K562 (cell line): ENCODE results near the gene IL4I1. TPM values are rescaled to one million over a fixed set of nuclear protein-coding genes. Genes with fewer than 3 reads are reported as not detected.

Source experiments
- FOSL1 ChIP-seq: fragments of 200-800 bp; sonication (Bioruptor generic); conservative IDR thresholded peaks from 2 replicates; pipeline ENCODE4 v1.6.1; 2016; ENCODE audit warnings: missing genetic modification characterization, missing compliant biosample characterization
- MED1 ChIP-seq: sonication (generic); formaldehyde crosslinking; IDR thresholded peaks from 2 replicates; pipeline ENCODE4 v1.8.1; 2023; ENCODE audit warnings: missing genetic modification reagents, borderline replicate concordance
- NFE2 ChIP-seq: IDR thresholded peaks from 2 replicates; pipeline ENCODE4 v1.6.1; 2014; ENCODE audit warnings: antibody characterized with exemption, low read depth
- NR2C2 ChIP-seq, 2 experiments: fragments of 200-800 bp in 1 of 2; sonication (Bioruptor generic) in 1 of 2; sonication (generic) in 1 of 2; formaldehyde crosslinking in 1 of 2; IDR thresholded peaks; 2 replicates each; pipeline versions ENCODE4 v1.6.1 to v1.8.0; 2016 to 2022; ENCODE audit warnings: mild to moderate bottlenecking in 1 of 2, missing compliant biosample characterization in 1 of 2, missing genetic modification characterization in 1 of 2, missing genetic modification reagents in 1 of 2
- POLR2H ChIP-seq: IDR thresholded peaks from 2 replicates; pipeline ENCODE4 v1.6.1; 2016; ENCODE audit warnings: missing genetic modification characterization, low read depth, mild to moderate bottlenecking, control low read depth, missing compliant biosample characterization, moderate library complexity
- RBBP5 ChIP-seq: fragments of 200-600 bp; sonication (generic); IDR thresholded peaks from 2 replicates; pipeline ENCODE4 v1.6.1; 2012; ENCODE audit warnings: borderline replicate concordance, mild to moderate bottlenecking, low read length, control low read depth, inconsistent platforms; ENCODE audit not compliant: insufficient read depth, poor library complexity, severe bottlenecking
- SMAD2 ChIP-seq: fragments of 150-350 bp; IDR thresholded peaks from 2 replicates; pipeline ENCODE4 v1.6.1; 2014; ENCODE audit warnings: low read depth, mild to moderate bottlenecking, low read length
- TAF1 ChIP-seq: IDR thresholded peaks from 2 replicates; pipeline ENCODE4 v1.6.1; 2011; ENCODE audit warnings: mild to moderate bottlenecking, low read length, moderate library complexity; ENCODE audit not compliant: insufficient read depth, control insufficient read depth, severe bottlenecking; ENCODE audit errors: extremely low read depth
- TBL1XR1 ChIP-seq, 2 experiments: IDR thresholded peaks; 2 replicates each; pipeline ENCODE4 v1.6.1; 2012; ENCODE audit warnings: improper control_type of control experiment in 2 of 2, low read length in 2 of 2, mild to moderate bottlenecking in 1 of 2
- XRCC3 ChIP-seq: fragments of 450-650 bp; IDR thresholded peaks from 2 replicates; pipeline ENCODE4 v1.6.1; 2017; ENCODE audit warnings: mild to moderate bottlenecking, moderate library complexity
- ZNF217 ChIP-seq: sonication (generic); formaldehyde crosslinking; IDR thresholded peaks from 2 replicates; pipeline ENCODE4 v1.8.0; 2022; ENCODE audit warnings: mild to moderate bottlenecking, missing genetic modification reagents
- polyA plus RNA-seq, 8 experiments: library from polyadenylated mRNA; depleted of rRNA in 4 of 8; stranded (reverse) in 5 of 8; unstranded in 3 of 8; fragments of >200 nt; fragmentation: Nextera tagmentation in 2 of 8; fragmentation: Illumina TruSeq in 1 of 8; extraction: Ambion mirVana in 2 of 8; extraction: Trizol in 1 of 8; gene quantifications; 2 replicates each; pipeline versions ENCODE4 v1.2.1 to v1.2.3, GENCODE V29; 2011 to 2014; ENCODE audit warnings: inconsistent platforms in 1 of 8, missing spikeins in 1 of 8
- total RNA-seq, 7 experiments: library from RNA; depleted of rRNA in 6 of 7; stranded (reverse); fragments of >200 nt in 6 of 7; fragmentation: Illumina TruSeq in 2 of 7; extraction: Trizol in 2 of 7; gene quantifications; 2 replicates each; pipeline versions ENCODE4 v1.2.1 to v1.2.3, GENCODE V29; 2011 to 2021; ENCODE audit warnings: low replicate concordance in 1 of 7
- TF ChIP-seq, protein P1 (sequence below): sonication (generic); IDR thresholded peaks from 2 replicates; pipeline ENCODE4 v1.6.1; 2016
- TF ChIP-seq, protein P2 (sequence below): fragments of 150-350 bp; conservative IDR thresholded peaks from 2 replicates; pipeline ENCODE4 v1.6.1; 2014; ENCODE audit warnings: low read length
- TF ChIP-seq, protein P3 (sequence below): fragments of 250-450 bp; sonication (Bioruptor Pico); IDR thresholded peaks from 2 replicates; pipeline ENCODE4 v1.4.0; 2020
- TF ChIP-seq, protein P4 (sequence below): fragments of 450-650 bp; IDR thresholded peaks from 2 replicates; pipeline ENCODE4 v1.6.1; 2018; ENCODE audit not compliant: partially characterized antibody
- TF ChIP-seq, protein P5 (sequence below): fragments of 450-650 bp; IDR thresholded peaks from 2 replicates; pipeline ENCODE4 v1.6.1; 2018; ENCODE audit warnings: mild to moderate bottlenecking, low read depth; ENCODE audit not compliant: partially characterized antibody

Gene IL4I1
- total and polyA plus RNA-seq, 9 of the 15 experiments (the other 6 are each of a cell fraction or from before 2014, with no cell fraction given), result 0.06 to 0.95 (median 0.43) TPM; not detected in 2

DNA sequence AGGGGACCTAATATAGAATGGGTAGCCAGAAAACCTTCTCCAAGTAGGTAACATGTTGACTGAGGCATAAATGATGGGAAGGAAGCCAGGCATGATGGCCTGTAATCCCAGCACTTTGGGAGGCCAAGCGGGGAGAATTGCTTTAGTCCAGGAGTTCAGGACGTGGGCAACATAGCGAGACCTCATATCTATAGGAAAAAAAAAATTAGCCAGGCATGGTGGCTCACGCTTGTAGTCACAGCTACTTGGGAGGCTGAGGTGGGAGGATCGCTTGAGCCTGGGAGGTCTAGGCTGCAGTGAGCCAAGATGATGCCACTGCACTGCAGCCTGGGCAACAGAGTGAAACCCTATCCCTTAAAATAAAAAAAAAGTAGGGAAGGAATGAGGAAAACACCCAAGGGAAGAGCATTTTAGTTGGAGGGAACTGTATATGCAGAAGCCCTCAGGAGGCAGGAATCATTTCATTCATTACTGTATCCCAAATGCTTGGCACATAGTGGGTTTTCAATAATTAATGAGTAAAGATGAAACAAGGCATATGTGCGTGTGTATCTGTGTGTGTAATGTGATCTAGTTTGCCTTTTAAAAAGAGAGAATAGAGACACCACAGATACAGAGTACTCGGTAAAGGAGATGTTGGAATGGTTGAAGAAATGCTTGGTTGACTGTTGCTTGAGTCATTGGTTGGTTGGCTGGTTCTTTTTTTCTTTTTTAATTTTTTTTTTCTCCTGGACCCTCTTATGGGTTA lies 34.8 kb upstream of the IL4I1 start (continued):
- no peak for TF ChIP-seq NR2C2 (CRISPR knock-in tag; IDR thresholded peaks at IDR 0.05)
- TF ChIP-seq NR2C2 (tag; IDR thresholded peaks at IDR 0.05), result no peak
- TF ChIP-seq, protein P1, sequence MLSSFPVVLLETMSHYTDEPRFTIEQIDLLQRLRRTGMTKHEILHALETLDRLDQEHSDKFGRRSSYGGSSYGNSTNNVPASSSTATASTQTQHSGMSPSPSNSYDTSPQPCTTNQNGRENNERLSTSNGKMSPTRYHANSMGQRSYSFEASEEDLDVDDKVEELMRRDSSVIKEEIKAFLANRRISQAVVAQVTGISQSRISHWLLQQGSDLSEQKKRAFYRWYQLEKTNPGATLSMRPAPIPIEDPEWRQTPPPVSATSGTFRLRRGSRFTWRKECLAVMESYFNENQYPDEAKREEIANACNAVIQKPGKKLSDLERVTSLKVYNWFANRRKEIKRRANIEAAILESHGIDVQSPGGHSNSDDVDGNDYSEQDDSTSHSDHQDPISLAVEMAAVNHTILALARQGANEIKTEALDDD, result no peak
- no peak for TF ChIP-seq TAF1
- no peak for TF ChIP-seq NFE2
- TF ChIP-seq ZNF217 (CRISPR knock-in tag), result no peak
- TF ChIP-seq, protein P2, sequence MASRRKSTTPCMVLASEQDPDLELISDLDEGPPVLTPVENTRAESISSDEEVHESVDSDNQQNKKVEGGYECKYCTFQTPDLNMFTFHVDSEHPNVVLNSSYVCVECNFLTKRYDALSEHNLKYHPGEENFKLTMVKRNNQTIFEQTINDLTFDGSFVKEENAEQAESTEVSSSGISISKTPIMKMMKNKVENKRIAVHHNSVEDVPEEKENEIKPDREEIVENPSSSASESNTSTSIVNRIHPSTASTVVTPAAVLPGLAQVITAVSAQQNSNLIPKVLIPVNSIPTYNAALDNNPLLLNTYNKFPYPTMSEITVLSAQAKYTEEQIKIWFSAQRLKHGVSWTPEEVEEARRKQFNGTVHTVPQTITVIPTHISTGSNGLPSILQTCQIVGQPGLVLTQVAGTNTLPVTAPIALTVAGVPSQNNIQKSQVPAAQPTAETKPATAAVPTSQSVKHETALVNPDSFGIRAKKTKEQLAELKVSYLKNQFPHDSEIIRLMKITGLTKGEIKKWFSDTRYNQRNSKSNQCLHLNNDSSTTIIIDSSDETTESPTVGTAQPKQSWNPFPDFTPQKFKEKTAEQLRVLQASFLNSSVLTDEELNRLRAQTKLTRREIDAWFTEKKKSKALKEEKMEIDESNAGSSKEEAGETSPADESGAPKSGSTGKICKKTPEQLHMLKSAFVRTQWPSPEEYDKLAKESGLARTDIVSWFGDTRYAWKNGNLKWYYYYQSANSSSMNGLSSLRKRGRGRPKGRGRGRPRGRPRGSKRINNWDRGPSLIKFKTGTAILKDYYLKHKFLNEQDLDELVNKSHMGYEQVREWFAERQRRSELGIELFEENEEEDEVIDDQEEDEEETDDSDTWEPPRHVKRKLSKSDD, result no peak
- TF ChIP-seq, protein P3, sequence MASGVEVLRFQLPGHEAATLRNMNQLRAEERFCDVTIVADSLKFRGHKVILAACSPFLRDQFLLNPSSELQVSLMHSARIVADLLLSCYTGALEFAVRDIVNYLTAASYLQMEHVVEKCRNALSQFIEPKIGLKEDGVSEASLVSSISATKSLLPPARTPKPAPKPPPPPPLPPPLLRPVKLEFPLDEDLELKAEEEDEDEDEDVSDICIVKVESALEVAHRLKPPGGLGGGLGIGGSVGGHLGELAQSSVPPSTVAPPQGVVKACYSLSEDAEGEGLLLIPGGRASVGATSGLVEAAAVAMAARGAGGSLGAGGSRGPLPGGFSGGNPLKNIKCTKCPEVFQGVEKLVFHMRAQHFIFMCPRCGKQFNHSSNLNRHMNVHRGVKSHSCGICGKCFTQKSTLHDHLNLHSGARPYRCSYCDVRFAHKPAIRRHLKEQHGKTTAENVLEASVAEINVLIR (CRISPR knock-in tag), result no peak
- TF ChIP-seq, protein P4, sequence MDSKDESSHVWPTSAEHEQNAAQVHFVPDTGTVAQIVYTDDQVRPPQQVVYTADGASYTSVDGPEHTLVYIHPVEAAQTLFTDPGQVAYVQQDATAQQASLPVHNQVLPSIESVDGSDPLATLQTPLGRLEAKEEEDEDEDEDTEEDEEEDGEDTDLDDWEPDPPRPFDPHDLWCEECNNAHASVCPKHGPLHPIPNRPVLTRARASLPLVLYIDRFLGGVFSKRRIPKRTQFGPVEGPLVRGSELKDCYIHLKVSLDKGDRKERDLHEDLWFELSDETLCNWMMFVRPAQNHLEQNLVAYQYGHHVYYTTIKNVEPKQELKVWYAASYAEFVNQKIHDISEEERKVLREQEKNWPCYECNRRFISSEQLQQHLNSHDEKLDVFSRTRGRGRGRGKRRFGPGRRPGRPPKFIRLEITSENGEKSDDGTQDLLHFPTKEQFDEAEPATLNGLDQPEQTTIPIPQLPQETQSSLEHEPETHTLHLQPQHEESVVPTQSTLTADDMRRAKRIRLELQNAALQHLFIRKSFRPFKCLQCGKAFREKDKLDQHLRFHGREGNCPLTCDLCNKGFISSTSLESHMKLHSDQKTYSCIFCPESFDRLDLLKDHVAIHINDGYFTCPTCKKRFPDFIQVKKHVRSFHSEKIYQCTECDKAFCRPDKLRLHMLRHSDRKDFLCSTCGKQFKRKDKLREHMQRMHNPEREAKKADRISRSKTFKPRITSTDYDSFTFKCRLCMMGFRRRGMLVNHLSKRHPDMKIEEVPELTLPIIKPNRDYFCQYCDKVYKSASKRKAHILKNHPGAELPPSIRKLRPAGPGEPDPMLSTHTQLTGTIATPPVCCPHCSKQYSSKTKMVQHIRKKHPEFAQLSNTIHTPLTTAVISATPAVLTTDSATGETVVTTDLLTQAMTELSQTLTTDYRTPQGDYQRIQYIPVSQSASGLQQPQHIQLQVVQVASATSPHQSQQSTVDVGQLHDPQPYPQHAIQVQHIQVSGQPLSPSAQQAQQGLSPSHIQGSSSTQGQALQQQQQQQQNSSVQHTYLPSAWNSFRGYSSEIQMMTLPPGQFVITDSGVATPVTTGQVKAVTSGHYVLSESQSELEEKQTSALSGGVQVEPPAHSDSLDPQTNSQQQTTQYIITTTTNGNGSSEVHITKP, result no peak
- TF ChIP-seq FOSL1 (tag), result no peak
- no peak for TF ChIP-seq XRCC3
- TF ChIP-seq TBL1XR1 (IDR thresholded peaks at IDR 0.05; ENCODE audit: low read length in 2 of 2), result peak in 1 of 2 experiments; percentile 1; a peak in 1 of 4 replicates
- TF ChIP-seq MED1 (CRISPR knock-in tag), result no peak
- peak; percentile 5; the same call in 1 of the 2 replicates for TF ChIP-seq POLR2H (tag)
- TF ChIP-seq, protein P5, sequence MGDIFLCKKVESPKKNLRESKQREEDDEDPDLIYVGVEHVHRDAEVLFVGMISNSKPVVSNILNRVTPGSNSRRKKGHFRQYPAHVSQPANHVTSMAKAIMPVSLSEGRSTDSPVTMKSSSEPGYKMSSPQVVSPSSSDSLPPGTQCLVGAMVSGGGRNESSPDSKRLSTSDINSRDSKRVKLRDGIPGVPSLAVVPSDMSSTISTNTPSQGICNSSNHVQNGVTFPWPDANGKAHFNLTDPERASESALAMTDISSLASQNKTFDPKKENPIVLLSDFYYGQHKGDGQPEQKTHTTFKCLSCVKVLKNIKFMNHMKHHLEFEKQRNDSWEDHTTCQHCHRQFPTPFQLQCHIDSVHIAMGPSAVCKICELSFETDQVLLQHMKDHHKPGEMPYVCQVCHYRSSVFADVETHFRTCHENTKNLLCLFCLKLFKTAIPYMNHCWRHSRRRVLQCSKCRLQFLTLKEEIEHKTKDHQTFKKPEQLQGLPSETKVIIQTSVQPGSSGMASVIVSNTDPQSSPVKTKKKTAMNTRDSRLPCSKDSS, result no peak
- no peak for TF ChIP-seq RBBP5
- TF ChIP-seq SMAD2, result no peak
